Cardiac fibroblast (primary cell): ENCODE results near the gene FARP2.
A peak's percentile ranks its signal among the peaks of the same experiment; 100 is the strongest.

Source experiments
- DNase-seq, 2 donors: peaks; one replicate each; pipeline versions ENCODE4 v3.0.0 to v3.0.0-alpha.2; 2010; ENCODE audit warnings: low read depth in 2 of 2
- H3K4me3 ChIP-seq, 2 donors: replicated peaks in 1 of 2; 1 replicate in 1 of 2; 2 replicates in 1 of 2; pipeline ENCODE4 v1.5.1; 2011; ENCODE audit warnings: low read depth in 2 of 2, low read length in 2 of 2, mild to moderate bottlenecking in 2 of 2, moderate library complexity in 1 of 2
- CTCF ChIP-seq: IDR thresholded peaks from one replicate; pipeline ENCODE4 v1.5.1; 2011; ENCODE audit warnings: low read depth, mild to moderate bottlenecking, low read length, inconsistent platforms

FARP2 gene

GRCh38 chr2:241508240-241509154 is 152.4 kb downstream of the FARP2 start, which contains the start of gene STK25:
Gene STK25, minus strand, starts transcription at chr2:241508584. Its CDS starts 549 bp downstream, at chr2:241508035.
- peak; percentile 98 to 99 for DNase-seq
- peak within 1 kb of the TSS; percentile 78 to 82 for H3K4me3 ChIP-seq
- no peak for TF ChIP-seq CTCF

GRCh38 chr2:241509155-241509784 is 153.2 kb downstream of the FARP2 start:
- TF ChIP-seq CTCF, result no peak
- no peak for DNase-seq

DNA sequence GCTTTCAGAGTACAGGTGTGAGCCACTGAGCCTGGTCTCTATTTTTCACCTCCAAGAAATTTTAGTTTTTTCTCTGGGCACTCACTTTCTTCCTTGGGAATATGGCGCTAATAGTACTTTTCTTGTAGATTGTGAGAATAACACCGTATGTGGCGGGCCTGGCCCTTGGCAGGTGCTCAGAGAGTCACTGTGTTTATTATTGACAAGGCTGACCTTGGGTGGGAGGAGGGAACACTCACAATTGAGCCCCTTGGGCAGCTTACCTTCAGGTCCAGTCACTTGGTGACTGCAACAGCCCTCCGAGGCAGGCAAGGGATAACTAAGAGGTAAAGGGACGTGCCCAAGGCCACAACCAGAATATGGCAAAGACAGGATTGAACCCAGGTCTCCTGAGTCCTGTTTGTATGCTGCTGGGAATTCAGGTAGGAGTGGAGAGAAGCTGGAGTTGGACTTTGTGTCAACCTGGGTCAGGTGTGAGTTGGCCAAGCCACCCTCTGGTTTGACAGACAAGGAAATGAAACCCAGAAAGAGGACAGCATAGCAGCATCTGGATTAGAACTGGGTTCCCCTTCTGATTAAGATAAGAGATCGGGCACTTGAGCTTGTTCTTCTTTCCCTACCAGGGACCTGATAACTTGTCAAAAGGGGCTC is 155.1 kb downstream of the FARP2 start:
- H3K4me3 ChIP-seq, result no peak overlapping the region
- TF ChIP-seq CTCF, result no peak
- no peak for DNase-seq

More at GRCh38 chr2:241509155-241509784, 153.2 kb downstream of the FARP2 start:
- peak overlapping the region; percentile 59 to 82 for H3K4me3 ChIP-seq

GRCh38 chr2:241514553-241514952 is 158.5 kb downstream of the FARP2 start:
- H3K4me3 ChIP-seq, result no peak overlapping the region
- DNase-seq, result peak in 1 of 2 donors; percentile 45
- TF ChIP-seq CTCF, result no peak

DNA sequence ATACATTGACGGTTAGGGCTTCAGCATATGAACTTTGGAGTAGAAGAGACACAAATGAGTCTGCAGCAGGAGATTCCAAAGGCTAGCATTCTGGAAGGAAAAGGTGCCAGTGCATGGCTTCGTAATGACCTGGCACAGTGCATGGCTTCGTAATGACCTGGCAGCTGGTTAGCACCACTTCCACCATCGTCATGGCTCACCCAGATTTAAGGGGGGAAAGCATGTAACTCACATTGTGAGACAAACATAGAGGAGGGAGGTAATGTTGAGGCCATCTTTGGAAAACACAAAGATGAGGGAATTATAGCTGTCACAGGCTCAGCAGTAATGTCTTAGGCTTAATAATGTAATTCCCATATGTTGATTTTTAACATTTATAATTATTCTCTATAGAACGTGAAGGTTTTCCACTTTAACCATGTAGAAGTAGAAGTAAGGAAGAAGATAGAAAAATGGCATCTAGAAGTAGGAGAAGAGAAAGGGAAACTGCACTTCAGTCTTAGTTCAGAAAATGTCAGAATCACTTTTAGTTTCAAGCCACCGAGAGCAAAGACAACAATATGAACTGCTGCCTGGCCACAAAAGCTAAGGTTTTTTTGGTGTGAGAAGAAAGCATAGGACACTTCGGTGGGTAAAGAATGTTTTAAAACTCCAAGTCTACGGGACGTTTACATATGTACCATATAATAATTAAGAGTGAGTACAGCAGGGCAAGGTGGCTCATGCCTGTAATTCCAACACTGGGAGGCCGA is 159.1 kb downstream of the FARP2 start:
- DNase-seq, result no peak
- no peak overlapping the region for H3K4me3 ChIP-seq
- TF ChIP-seq CTCF, result no peak

DNA sequence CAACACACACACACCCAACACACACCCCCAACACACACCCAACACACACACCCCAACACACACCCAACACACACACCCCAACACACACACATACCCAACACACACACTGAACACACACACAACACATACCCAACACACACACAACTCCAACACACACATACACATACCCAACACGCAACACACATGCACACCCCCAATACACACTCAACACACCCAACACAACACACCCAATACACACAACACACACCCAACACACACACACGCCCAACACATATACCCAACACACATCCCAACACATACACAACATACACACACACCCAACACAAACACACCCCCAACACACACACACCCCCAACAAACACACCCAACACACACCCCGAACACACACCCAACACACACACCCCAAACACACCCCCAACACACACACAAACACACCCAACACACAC is 160.5 kb downstream of the FARP2 start:
- DNase-seq, result no peak
- no peak overlapping the region for H3K4me3 ChIP-seq

More for the DNA sequence above, 160.5 kb downstream of the FARP2 start:
- TF ChIP-seq CTCF, result no peak
